GM18499 (cell line): ENCODE data around the gene TBC1D32.
"Not testable (repeated sequence)": the region's sequence is repeated elsewhere in the genome, so short reads cannot be mapped to it uniquely, and the experiment has no call there.

ENCODE experiments used
- ATAC-seq: cut with Tn5 transposase; IDR thresholded peaks from one replicate; pipeline ENCODE4 v1.9.1; 2021; ENCODE audit warnings: moderate number of reproducible peaks; ENCODE audit not compliant: insufficient read depth, unreplicated experiment

TBC1D32 gene

DNA sequence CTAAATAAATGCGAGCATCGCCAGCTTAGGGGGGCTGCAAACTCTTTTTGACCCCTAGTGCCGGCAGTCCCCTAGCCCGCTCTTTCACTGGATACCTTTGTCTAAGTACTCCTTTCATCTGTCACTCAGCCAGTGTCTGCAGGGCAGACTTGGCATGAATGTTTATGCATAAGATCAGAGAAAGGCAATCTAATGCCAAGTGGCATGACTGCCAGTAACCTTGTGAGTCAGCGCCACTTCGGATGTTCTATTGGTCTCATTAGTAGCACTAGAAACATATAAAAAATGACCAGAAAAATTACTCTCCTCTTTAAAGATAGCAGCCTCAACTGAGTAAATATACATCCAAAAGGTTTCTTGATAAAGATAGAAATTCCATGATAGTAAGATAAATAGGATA lies 192.2 kb downstream of the TBC1D32 start:
- no peak for ATAC-seq

GRCh38 chr6:121135425-121135824 lies 198.9 kb downstream of the TBC1D32 start:
- ATAC-seq, result no peak

DNA sequence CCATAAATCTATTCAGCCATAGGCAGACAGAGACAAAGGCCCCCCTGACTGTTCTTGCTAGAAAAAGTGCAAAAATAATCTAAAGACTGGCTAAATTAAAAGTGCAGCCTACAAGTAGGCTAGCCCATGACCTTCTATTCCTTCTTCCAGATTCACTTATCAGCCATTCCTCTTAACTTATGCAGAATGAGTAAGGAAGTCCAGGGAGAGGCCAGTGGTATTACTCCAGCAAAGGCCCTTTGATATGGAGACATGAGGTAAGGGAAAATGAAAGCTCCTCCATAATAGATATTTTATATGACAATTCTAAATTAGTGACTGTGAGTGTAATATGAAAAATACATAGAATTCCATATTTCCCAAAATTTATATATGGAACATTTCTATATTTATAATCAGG lies 199.4 kb downstream of the TBC1D32 start:
- no peak for ATAC-seq

GRCh38 chr6:121124600-121124999 lies 209.7 kb downstream of the TBC1D32 start:
- no peak for ATAC-seq

GRCh38 chr6:121112356-121112755 lies 221.9 kb downstream of the TBC1D32 start:
- ATAC-seq, result no peak

DNA sequence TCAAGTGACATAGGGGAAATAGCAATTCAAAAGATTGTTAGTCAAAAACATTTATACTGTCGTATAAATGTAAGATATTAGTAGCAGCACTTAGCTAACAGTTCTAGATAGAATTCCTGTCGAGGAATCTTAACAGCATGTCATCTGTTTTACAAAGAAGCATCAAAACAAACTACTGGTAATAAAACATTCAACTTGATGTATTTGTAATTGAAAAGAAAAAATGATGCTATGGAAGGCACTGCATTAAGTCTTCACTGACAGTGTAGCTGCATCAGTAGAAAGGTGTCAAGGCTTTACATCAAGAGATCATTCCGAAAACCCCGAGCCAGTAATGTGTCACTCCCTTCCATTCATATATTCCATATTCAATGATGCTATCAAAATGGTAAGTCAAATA lies 223.5 kb downstream of the TBC1D32 start:
- no peak for ATAC-seq

- ATAC-seq, result no peak
Measured at GRCh38 chr6:121106962-121107361, 227.3 kb downstream of the TBC1D32 start.

DNA sequence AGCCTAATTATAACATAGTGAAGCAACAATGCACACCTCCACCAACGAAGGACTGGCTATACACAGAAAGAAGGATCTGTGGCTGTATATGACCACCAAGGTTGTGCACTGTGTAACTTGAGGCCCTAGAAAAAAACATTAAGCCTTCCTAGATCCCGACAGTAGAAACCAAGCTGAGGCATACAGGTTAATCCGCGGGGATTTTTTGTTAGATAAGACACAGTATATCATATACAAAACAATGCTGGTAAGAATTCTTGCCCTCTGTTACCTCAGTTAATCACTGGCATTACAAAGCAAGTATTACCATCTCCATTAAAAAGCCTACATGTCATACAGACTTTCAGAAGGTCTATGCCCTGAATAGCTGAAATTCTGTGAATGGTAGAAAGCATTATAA lies 228.8 kb downstream of the TBC1D32 start:
- no peak for ATAC-seq

DNA sequence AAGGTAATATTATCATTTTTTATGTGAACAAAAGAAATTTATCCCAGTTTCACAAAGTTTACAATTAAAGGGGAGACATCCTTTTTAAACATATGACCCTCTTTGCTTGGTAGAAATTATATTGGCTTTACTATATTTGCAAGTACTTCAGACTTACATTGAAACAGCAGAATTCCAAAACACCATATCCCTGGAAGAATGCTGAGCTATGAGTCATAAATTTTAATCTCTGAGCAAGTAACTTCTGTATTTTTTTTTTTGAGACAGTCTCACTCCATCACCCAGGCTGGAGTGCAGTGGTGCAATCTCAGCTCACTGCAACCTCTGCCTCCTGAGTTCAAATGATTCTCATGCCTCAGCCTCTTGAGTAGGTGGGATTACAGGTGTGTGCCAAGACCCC lies 240.4 kb downstream of the TBC1D32 start:
- ATAC-seq, result no peak

- no peak for ATAC-seq
Measured at GRCh38 chr6:121090492-121090891, 243.8 kb downstream of the TBC1D32 start.

DNA sequence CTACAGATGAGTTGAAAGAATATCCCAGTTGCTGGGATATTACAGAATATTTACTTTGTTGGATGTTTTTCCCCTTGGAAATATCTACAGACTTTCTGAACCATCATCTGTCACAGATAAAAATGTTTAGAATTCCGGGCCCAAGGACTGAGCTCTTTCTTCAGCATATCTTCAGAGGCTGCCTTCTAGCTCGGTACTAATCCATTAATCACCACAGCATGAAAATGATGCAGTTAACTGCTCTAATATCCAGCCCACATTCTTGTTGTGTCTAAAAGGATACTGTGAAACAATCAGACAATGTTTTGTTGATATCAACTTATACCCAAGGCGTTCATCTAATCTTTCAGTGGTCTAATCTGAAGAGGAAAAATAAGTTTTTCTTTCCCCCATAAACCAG lies 247.4 kb downstream of the TBC1D32 start:
- no peak for ATAC-seq

GRCh38 chr6:121076119-121076518 lies 258.2 kb downstream of the TBC1D32 start:
- no peak for ATAC-seq

DNA sequence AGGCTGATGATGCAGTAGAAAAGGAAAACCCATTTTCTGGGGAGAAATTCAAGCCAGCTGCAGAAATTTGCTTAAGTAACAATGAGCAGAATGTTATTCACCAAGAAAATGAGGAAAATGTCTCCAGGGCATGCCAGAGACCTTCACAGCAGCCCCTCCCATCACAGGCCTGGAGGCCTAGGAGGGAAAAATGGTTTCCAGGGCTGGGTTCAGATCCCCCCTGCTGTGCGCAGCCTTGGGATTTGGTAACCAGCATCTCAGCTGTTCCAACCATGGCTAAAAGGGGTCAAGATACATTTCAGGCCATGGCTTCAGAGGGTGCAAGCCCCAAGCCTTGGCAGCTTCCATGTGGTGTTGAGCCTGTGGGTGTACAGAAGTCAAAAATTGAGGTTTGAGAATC lies 265.5 kb downstream of the TBC1D32 start:
- ATAC-seq, result not testable (repeated sequence)

GRCh38 chr6:121067381-121067780 lies 266.9 kb downstream of the TBC1D32 start:
- ATAC-seq, result no peak

- no peak for ATAC-seq
Measured at GRCh38 chr6:121064345-121064744, 269.9 kb downstream of the TBC1D32 start.

DNA sequence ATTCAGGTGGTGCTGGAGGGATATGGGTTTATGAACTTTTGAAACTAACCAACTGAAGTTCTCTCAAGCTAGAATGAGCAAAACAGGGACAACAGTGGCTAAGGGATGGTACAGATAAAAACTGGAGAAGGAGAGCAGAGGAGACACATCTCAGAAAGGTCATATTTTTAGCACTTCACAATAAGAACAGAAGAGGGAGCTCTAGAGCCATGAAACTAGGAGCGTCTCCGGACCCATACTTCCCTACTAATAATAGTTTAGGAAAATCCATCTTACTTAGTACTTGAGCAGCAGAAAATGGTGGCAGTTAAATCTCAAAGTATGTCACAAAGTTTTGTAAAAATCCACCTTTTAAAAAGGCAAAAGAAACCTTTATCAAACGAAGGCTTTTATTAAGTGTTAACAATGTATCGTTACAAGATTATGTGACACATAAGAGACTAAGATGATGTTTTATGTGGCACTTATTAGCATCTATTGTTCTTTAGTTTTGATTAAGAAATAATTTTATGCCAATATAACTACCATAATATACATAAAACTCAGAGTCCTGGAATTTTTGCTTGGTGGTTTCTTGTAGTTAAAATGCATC lies 278.6 kb downstream of the TBC1D32 start:
- ATAC-seq, result no peak

DNA sequence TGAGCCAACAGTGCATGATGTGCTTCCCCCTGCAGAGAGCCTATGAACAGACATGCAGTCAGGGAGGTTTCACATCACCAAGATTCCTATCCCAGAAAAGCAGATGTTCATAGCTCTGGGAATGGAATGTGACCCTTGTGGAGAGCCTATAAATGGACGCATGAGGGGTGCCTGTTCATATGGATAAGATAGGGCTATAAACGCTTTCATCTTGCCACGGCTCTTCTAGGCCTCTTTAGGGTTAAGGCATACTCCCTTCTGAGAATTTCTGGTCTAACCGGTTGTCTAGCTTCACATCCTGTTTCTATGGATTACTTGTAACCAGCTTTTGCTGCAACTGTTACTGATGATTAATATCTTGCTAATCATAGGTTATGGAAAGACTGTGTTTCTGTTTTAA lies 285.7 kb downstream of the TBC1D32 start:
- not testable (repeated sequence) for ATAC-seq

DNA sequence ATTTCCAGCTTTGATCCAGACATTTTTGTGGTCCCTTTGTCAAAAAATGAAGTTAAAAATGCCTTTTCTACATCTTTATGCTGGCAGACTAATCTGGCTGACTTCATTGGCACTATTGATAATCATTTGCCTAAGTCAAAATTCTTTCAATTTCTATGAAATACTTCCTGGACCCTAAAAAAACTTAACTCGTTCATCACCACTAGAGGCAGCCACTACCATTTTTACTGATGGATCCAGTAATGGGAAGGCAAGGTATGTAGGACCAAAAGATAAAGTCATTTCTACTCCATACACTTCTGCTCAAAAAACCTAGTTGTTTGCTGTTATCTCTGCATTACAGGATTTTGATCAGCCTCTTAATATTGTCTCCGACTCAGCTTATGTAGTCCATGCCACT lies 289.4 kb downstream of the TBC1D32 start:
- not testable (repeated sequence) for ATAC-seq

GRCh38 chr6:121043706-121044105 lies 290.6 kb downstream of the TBC1D32 start:
- not testable (repeated sequence) for ATAC-seq

DNA sequence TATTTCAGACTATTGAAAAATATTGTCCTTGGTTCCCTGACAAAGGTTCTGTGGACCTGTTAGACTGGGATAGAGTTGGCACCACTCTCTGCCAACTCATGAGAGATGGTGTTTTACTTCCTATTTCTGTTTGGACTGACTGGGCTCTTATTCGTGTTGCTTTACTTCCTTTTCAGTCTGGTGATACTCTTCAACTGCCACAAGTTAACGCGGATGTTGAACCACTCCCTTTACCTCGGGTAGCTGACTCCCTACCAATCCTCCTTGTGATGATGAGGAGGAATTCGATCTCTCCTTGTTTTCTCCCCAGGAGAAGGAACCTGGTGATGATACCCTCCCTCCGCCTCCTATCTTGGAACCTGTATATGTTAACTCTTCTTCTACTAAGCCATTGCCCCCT lies 291.1 kb downstream of the TBC1D32 start:
- not testable (repeated sequence) for ATAC-seq

GRCh38 chr6:121042766-121043165 lies 291.5 kb downstream of the TBC1D32 start:
- ATAC-seq, result no peak

- ATAC-seq, result no peak
Measured at GRCh38 chr6:121040831-121041230, 293.4 kb downstream of the TBC1D32 start.

DNA sequence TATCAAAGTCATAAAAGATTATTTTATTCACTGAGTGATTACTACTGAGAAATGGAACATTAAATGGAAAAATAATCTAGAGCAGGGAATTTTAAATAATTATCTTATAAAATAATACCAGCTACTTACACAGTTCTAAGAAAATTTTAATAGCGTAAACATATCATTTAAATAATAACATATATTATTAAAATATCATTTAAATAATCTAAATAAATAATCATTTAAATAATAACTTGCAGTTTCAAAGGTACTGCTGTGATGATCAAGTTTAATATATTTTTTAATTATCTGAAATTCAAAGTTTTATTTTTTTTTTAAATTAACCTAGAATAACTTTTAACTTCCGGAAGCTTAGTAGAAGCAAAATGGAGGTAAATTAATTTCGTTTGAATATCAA lies 301.2 kb downstream of the TBC1D32 start:
- ATAC-seq, result no peak
